ENCODE data around the gene DAZAP1.

The DAZAP1 gene

DNA sequence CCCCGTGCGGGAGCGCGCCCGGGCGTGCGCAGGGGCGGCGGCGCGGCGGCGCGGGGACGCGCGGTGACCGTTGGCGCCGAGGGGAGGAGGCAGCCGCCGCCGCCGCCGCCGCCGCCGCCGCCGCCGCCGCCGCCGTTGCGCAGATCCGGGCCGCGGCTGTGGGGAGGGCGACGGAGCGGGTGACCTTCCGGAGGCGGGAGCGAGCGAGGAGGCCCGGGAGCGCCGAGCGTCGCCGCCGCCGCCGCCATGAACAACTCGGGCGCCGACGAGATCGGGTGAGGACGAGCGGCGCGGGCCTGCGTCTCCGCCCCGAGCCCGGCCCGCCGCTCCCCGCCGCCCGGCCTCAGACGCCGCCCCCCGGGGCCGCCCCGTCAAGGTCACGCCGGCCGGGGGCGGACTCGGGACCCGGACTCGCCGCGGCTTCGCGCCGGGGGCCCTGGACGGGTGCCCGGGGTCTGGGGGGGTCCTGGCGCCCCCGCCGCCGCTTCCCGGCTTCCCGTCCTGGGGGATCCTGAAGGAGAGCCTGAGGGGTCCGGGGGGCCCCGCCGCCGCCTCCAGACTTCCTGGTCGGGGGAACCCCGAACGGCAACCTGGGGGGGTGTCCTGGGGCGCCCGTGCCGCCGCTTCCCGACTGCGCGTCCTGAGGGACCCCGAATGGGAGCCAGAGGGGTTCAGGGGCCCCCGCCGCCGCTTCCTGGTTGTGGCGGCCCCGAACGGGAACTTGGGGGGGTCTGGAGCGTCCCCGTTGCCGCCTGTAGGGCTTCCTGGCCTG, at the start of gene DAZAP1:
TSS of gene DAZAP1 (plus strand) at position 59 of the 772 bp plus-strand sequence. CDS start at position 247, 188 bp downstream.
- DNase-seq: no peak

DNA sequence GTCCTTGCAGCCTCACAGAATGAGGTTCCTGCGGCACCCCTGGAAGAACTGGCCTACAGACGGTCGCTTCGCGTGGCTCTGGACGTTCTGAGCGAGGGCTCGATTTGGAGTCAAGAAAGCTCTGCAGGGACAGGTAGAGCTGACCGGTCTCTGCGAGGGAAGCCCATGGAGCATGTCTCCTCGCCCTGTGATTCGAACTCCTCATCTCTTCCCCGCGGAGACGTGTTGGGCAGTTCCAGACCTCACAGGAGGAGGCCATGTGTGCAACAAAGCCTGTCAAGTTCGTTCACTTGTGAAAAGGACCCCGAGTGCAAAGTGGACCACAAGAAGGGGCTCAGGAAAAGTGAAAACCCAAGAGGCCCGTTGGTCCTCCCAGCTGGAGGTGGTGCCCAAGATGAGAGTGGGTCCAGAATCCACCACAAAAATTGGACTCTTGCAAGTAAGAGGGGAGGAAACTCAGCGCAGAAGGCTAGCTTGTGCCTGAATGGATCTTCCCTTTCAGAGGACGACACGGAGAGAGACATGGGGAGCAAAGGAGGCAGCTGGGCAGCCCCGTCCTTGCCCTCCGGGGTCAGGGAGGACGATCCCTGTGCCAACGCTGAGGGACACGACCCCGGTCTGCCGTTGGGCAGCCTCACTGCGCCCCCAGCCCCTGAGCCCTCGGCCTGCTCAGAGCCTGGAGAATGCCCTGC, 47.1 kb upstream of the DAZAP1 start:
- DNase-seq: no peak

DNA sequence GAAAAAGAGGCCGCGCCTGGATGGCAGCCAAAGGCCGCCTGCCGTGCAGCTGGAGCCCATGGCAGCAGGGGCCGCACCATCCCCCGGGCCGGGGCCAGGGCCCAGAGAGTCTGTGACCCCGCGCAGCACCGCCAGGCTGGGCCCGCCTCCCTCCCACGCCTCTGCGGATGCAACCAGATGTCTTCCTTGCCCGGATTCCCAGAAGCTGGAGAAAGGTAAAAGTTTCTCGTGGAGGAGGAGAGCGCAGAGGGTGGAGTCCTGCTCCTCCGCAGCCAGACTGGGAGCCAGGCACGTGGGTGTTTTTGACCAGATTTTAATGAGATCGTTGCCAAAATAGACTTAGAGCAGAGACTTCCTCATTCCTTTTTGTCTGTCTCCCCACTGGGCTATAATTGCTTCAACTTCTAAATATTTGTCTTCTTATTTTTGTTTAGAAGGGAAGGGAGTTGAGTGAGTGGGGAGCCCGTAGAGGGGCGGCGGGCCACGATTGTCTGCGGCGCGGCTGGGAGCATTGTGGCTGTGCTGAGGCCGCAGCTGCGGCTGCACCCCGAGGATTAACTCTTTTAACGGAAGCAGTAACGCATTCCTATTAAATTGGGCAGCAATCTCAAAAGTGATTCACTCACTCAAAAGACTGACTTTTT, 46.4 kb upstream of the DAZAP1 start:
- DNase-seq: no peak

DNA sequence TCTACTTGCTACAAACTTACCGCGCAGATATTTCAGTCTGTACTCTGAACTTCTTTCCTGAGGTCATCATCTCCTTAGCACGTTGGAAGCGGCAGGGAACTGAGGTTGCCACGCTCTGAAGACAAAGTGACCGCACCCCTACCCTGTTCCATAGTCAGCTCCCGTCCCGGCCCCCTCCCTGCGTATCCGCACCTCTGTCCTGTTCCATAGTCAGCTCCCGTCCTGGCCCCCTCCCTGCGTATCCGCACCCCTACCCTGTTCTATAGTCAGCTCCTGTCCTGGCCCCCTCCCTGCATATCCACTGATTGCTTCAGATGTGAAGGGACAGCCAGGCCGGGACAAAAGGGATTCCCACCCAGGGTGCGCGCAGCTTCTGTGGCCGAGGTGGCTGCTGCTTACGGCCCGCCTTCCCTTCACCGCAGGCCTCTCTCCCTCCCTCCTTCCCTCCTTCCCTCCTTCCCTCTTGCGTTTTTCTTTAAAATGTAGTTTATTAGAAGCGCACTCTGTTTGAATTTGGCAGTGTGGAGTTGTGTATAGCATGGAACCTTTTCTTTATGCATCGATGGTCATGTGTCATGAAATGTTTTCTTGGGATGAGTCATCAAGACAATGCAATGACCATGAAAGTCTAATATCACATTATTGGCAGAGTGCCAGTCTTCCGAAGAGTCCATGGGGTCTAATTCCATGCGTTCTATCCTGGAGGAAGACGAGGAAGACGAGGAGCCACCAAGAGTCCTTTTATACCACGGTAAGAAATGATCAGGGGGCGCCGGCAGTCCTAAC, 45.6 kb upstream of the DAZAP1 start:
- DNase-seq: no peak

DNA sequence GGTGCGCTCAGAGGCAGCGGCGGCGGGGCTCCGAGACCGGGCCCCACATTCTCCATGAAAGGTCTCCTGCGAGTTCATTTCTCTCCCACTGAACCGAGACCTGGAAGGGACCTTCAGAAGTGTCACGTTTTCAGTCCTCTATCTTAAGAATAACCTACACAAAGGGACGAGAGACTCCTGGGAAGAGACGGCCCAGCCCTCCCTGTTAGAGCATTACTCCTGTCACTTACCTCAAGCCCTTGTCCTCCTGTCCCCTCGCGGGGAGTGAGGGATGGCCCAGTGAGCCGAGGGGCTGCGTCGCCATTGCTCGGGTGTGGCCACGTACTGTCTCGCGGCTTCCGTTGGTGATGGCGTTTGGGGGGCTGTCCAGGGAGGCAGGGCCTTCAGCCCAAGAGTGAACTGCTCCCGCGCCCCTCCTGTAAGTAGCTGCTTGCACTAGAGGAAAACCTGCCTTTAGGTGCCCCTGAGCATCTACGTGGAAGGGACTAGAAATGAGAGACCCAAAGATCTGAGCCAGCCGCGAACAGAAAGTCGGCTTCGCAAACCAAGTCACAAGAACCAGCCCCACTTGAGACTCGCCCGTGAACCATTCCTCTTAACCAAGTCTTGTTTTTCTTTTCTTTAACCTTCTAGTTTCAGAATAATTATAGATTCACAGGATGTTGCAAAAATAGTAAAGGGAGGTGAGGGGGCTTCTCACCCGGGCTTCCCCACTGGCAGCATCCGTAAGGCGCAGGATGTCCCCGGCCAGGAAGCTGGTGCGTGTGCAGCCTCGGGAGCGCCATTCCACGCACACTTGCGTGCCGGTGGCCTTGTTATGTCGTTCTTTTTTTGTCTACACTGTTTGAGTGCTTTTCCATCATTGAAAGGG, 44.8 kb upstream of the DAZAP1 start:
- DNase-seq: no peak

DNA sequence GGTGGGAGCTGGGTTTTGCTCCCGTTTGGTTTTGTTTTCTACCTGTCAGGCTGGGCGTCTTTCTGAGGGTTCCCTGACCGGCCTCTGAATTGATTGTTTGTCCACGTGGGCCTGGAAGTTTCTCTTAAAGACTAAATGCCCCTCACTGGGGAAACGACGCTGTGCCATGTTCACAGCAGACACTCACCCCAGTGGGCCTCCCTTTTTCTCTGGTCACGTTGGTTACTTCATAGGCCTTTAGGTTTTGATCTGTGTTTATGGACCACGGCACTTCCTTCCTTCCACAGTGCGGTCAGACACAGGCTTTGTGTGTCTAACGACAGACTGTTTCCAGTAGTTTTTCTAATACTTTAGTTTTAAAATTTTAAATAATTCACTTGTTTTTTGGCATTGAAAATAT, 43.8 kb upstream of the DAZAP1 start:
- no peak for DNase-seq

DNA sequence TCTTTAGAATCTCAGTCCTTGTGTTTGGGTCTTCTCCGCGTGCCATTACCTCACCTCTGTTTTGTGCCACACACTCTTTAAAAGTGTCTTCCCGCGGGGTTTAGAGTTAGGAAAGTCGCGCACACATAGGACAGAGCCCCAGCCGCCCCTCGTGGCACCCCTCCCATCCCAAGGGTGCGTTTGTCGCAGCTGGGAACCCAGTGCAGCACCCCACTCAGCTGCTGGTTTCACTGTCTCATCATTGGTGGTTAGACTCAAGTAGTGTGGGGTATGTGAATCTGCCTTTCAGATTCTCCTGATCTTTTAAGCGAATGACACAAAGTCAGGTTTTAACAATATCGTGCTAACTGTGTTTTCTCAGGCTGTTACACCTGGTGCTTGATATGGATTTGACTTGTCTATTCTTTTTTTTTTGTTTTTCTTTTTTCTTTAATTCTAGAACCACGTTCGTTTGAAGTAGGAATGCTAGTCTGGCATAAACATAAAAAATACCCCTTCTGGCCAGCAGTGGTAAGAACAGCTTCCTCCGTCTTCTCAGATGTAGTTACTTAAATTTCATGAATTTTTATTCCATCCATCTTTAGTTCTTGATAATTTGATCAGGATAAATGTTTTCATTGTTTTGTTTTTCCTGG, 43.2 kb upstream of the DAZAP1 start:
- no peak for DNase-seq

DNA sequence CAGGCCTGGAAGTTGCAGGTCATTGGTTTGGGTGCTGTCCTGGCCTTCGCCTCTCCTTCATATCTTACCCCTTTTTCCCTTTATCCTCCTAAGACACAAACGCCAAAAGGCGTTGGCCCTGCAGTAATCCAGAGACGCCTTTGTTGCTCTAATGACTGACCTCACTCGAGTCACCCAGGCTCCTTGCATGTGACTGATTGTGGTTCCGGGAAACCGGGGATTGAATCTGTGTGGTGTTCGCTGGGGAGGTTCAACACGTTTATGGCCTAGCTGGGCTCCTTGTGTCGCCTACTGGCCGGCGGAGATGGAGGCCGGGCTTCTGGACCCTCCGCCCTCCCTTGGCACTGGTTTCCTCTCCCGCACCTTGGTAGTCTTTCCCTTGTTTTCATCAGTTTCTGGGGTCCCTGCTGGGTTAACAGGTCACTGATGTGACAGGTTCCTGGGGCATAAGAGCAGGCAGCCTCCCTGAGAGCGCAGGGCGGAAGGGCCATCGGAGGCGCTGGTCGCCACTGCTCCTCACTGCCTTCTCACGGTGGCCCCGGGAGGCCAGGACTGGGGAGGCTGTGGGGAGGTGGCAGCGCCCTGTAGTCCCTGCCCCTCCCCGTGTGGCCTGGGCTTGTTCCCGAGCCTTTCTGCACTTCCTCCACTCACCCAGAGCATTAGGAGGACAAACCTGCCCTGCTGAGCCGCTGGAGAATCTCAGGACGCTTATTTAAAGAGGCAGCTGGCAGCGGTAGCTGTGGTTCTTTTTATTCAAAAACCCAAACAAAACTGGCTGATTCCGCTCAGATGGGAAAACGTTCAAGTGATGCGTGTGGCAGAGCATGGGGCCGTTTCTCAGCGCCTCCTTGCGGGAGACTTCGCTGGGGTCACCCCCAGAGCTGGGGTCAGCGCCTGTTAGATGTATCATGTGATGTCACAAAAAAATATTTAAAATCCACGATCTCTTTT, 41.8 kb upstream of the DAZAP1 start:
- no peak for DNase-seq

DNA sequence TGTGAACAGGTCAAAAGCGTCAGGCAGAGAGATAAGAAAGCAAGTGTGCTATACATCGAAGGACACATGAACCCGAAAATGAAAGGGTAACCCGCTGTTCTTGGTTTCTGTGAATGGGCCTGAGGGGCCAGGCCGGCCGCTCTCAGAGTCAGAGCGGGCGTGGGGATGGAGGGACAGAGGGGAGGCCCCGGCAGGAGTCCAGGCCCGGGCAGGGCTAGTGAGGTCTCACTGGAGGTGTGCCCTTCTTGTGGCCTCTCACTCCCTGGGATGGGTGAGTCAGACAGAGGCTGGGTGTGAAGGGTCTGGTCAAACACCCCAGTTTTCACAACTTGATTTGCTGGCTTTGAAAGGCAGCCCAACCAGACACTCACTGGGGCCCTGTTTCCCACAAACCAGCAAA, 41.1 kb upstream of the DAZAP1 start:
- no peak for DNase-seq

DNA sequence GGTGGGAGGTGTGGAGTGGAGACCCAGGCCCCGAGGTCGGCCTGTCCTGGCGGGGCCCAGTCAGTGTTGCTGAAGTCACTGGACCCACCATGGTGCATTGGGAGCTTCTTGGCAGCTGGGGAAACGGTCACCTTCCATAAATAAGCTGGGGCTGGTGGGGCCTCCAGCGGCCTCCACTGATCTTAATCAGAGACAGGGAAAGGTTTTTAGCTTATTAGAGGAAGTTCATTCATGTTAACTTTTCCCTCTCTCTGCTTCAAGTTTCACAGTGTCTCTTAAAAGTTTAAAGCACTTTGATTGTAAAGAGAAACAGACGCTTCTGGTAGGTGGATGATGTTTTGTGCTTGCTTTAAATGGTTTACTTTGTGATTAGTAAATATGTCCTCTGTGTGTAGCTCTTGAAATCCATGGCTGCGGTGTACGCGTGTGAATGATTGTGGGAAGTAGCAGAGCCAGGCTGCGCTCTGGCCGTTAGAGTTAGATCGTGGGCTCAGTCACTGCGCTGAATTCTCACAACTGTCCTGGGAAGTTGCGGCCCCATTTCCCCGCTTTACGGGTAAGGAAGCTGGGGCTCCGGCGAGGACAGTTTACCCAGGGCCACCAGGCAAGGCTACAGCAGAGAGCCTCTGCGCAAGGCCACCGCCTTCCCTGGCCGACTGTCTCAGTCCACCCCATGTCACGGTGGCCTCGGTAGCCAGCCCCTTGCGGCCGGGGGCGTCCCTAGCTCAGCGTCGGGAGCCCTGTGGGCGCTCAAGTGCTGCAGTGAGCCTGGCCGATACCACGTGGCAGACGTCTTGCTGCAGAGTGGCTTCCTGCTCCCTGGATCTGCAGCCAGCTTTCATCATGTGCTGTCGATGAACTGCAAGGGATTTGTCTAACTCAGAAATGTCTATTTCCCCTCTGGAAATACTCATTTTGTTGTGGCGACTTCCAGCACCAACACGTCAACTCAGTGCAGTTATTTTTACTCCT, 40.2 kb upstream of the DAZAP1 start:
- DNase-seq: no peak

DNA sequence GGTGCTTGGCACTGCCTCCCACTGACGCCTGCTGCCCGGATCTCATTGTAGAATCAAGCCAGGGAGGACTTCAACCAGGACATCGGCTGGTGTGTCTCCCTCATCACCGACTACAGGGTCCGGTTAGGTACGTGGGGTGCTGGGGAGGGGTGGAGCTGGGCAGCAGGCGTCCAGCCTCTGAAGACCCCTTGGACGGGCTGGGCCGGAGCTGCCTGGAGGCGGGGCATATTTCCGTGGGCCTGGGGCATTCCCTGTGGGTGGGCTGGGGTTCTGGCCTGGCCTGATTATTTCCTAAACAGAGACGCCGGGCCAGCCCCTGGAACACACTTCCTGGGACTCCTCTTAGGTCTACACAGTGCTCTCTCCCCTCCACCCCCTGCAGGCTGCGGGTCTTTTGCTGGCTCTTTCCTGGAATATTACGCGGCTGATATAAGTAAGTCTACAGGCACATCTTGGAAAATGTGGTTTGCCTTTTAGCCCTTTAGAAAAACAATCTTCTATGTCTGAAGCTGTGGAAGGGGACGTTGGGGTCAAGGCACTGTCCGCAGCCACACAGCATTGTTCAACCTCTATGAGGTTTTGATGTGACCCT, 38.1 kb upstream of the DAZAP1 start:
- no peak for DNase-seq

DNA sequence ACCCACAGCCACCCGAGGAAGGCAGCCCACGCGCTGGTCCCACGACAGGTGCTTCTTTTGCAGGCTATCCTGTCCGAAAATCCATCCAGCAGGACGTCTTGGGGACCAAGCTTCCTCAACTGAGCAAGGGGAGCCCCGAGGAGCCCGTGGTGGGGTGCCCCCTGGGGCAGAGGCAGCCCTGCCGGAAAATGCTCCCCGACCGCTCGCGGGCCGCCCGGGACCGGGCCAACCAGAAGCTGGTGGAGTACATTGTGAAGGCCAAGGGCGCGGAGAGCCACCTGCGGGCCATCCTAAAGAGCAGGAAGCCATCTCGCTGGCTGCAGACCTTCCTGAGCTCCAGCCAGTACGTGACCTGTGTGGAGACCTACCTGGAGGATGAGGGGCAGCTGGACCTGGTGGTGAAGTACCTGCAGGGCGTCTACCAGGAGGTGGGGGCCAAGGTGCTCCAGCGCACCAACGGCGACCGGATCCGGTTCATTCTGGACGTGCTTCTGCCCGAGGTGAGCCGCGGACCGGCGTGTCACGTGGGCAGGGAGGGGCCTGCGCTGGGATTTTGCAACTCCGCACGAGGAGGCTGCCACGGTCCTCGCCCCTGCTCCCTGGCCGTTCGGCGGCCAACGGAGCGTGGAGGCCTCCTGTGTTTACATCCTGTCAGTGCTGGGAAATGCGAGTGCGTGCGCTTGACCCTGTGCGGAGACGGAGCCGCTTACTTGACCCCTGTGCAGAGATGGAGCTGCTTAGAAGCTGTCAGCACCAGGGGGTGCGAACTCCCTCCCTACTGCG, 36.6 kb upstream of the DAZAP1 start:
- DNase-seq: no peak

DNA sequence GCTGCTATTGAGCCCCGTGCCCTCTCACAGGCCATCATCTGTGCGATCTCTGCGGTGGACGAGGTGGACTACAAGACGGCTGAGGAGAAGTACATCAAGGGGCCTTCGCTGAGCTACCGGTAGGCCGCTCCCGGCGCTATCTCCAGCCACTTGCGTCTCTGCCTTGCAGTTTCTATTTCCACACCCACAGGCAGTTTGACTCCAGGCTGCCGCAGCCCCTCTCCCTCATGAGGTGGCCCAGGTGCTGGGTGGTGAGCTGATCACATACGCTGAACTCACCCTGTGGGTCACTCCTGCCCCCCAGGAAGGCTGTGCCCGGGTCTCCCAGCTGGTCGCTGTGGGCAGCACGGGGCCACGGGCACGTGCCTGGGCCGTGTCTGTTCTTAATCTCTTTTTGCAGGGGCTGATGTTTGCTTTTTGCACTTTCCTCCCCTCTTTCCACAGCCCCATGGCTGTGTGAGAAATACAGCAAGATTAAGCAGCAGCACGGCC, 34.3 kb upstream of the DAZAP1 start:
- no peak for DNase-seq

DNA sequence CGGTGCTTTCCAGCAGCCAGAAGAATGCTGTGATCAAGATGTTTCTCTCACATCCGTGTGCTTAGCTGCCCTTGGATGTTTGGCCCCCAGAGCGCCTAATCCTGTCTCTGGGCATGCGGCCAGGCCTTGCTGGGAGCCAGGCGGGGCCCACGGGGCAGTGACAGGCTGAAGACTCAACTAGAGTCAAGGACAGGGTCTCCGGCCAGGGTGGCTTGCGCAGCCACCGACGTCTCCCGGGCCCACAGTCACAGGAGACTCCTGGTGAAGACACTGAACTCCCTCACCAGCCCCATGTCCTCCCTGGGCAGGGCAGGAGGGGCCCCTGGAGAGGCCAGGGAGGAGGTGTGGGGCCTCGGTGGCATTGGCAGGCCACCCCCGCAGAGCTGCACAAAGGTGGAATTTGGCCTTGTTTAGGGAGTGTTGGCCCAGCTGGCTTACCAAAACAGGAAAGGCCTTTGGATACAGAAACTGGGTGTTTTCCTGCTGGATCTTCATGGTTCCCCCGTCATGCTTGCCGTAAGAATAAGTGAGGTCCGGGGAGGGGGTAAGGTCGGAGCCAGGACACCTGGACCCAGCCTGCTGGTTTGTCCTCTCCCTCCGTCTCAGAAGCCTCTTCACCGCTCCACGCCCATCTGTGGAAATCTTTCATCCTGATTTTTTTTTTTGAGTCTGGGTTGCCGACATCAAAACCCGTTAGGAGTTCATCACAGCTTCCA, 33.7 kb upstream of the DAZAP1 start:
- DNase-seq: no peak

DNA sequence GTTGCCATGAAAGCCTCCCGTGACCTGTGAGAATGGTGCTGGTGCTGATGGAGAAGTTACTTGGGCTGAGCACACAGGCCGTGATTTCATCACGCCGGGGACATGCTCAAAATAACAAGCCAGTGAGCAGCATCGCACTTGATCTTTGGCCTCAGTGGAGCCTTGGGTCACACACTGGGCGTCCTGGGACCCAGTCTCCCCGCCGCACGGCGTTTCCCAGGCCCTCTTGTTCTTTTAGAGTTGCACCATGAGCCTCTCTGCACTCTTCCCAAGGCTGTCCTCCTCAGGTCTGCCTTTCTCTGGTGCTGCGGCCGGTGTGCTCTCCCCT, 33.2 kb upstream of the DAZAP1 start:
- DNase-seq: no peak

DNA sequence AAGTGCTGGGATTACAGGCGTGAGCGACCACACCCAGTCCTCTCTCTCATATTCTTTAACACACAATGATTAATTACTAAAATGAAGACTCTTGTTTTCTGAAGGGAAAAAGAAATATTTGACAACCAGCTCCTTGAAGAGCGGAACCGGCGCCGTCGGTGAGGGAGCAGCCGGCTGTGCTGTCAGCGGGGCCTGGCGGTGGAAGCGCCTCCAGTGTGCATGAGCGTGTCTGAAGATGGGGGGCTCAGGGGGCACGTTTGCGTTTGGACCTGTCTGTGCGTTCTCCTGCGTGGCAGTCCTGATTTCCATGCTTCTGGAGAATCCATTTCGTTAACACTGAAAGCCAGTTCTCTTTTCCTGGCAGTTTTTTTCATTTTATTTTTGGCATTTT, 31.0 kb upstream of the DAZAP1 start:
- no peak for DNase-seq
